Liver (tissue), 3 donors: Measurements from ENCODE around the gene LYRM1.

ENCODE experiments used
- JUND ChIP-seq, 2 donors: IDR thresholded peaks; 2 replicates each; pipeline ENCODE4 v1.6.1; 2016; ENCODE audit warnings: antibody characterized with exemption in 2 of 2
- NR2F2 ChIP-seq: IDR thresholded peaks from 2 replicates; pipeline ENCODE4 v1.6.1; 2016; ENCODE audit warnings: antibody characterized with exemption
- TAF1 ChIP-seq: conservative IDR thresholded peaks from 2 replicates; pipeline ENCODE4 v1.6.1; 2016; ENCODE audit warnings: antibody characterized with exemption, mild to moderate bottlenecking
- TF ChIP-seq, protein P1 (sequence below): fragments of 150-350 bp; IDR thresholded peaks from 2 replicates; pipeline ENCODE4 v1.5.1; 2017; ENCODE audit warnings: improper control_type of control experiment, low read depth, low read length; ENCODE audit not compliant: missing input control
- TF ChIP-seq, protein P2 (sequence below): IDR thresholded peaks from 2 replicates; pipeline ENCODE4 v1.6.1; 2016; ENCODE audit warnings: antibody characterized with exemption
- TF ChIP-seq, protein P3 (sequence below): IDR thresholded peaks from 2 replicates; pipeline ENCODE4 v1.6.1; 2016; ENCODE audit warnings: antibody characterized with exemption
- donor health status: healthy.
- donor health status: healthy.

DNA sequence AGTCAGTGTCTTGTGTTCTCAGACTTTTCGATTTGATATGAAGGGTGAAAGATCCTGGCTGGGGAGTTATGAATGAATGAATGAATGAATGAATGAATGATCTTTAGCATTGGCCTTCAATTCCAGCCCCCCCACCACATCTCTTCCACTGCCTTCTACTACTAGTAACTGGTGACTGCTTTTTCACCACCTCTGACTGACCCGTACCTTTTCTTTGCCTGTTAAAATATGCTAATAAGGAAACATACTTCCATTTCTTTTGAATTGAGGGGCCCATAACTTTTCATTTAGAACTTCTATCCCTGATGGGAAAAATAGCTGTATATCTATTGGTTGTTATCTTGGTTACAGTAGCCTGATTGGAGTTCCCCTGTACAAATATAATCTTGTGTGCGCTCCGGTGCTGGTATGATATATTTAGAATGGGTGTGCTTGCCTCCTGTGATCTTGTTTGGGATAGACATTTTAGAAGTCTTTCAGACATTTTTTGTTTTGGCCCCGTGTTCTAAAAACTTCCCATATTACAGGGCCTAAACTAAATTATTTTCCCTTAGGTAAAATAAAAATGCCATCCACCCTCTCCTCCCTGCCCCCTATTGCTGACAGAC, 3.4 kb downstream of the LYRM1 start:
- TF ChIP-seq, protein P1, sequence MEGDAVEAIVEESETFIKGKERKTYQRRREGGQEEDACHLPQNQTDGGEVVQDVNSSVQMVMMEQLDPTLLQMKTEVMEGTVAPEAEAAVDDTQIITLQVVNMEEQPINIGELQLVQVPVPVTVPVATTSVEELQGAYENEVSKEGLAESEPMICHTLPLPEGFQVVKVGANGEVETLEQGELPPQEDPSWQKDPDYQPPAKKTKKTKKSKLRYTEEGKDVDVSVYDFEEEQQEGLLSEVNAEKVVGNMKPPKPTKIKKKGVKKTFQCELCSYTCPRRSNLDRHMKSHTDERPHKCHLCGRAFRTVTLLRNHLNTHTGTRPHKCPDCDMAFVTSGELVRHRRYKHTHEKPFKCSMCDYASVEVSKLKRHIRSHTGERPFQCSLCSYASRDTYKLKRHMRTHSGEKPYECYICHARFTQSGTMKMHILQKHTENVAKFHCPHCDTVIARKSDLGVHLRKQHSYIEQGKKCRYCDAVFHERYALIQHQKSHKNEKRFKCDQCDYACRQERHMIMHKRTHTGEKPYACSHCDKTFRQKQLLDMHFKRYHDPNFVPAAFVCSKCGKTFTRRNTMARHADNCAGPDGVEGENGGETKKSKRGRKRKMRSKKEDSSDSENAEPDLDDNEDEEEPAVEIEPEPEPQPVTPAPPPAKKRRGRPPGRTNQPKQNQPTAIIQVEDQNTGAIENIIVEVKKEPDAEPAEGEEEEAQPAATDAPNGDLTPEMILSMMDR = no peak
- TF ChIP-seq JUND (IDR thresholded peaks at IDR 0.05) (no peak), NR2F2 (no peak), TAF1 (no peak)
- TF ChIP-seq, protein P2, sequence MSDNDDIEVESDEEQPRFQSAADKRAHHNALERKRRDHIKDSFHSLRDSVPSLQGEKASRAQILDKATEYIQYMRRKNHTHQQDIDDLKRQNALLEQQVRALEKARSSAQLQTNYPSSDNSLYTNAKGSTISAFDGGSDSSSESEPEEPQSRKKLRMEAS = no peak
- TF ChIP-seq, protein P3, sequence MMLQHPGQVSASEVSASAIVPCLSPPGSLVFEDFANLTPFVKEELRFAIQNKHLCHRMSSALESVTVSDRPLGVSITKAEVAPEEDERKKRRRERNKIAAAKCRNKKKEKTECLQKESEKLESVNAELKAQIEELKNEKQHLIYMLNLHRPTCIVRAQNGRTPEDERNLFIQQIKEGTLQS = no peak
